Midbrain (tissue), 1 donor: ENCODE results near the gene NUAK2.
"Not testable (repeated sequence)": the region's sequence is repeated elsewhere in the genome, so short reads cannot be mapped to it uniquely, and the experiment has no call there.

Source experiments
- DNase-seq: peaks from one replicate; lab custom pipeline; 2025; lab: John Stamatoyannopoulos, UW

NUAK2 gene

GRCh38 chr1:205321162-205321958 is at the start of gene NUAK2:
Gene NUAK2, minus strand, starts transcription at chr1:205321745. Its CDS starts 117 bp downstream, at chr1:205321628.
- DNase-seq: peak; percentile 88

- no peak for DNase-seq
Measured at GRCh38 chr1:205370780-205371179, 49.2 kb upstream of the NUAK2 start.

- no peak for DNase-seq
Measured at GRCh38 chr1:205369701-205370123, 48.2 kb upstream of the NUAK2 start.

GRCh38 chr1:205368478-205368877 is 46.9 kb upstream of the NUAK2 start:
- no peak for DNase-seq

GRCh38 chr1:205365945-205366463 is 44.5 kb upstream of the NUAK2 start:
- no peak for DNase-seq

- DNase-seq: not testable (repeated sequence)
Measured at GRCh38 chr1:205365086-205365485, 43.5 kb upstream of the NUAK2 start.

- DNase-seq: no peak
Measured at GRCh38 chr1:205360891-205361290, 39.3 kb upstream of the NUAK2 start.

GRCh38 chr1:205359771-205360565 is 38.4 kb upstream of the NUAK2 start:
- peak; percentile 48 for DNase-seq

GRCh38 chr1:205358579-205358978 is 37.0 kb upstream of the NUAK2 start:
- no peak for DNase-seq

GRCh38 chr1:205357567-205357966 is 36.0 kb upstream of the NUAK2 start:
- no peak for DNase-seq

GRCh38 chr1:205356440-205357139 is 35.0 kb upstream of the NUAK2 start, which contains the start of gene KLHDC8A:
Gene KLHDC8A, minus strand, starts transcription at chr1:205356922. Its CDS starts 13,318 bp downstream, at chr1:205343604.
- no peak for DNase-seq

GRCh38 chr1:205355075-205355453 is 33.5 kb upstream of the NUAK2 start:
- DNase-seq: peak; percentile 40

- peak; percentile 77 for DNase-seq
Measured at GRCh38 chr1:205354259-205355074, 32.9 kb upstream of the NUAK2 start.

- DNase-seq: no peak
Measured at GRCh38 chr1:205353612-205354011, 32.1 kb upstream of the NUAK2 start.

- no peak for DNase-seq
Measured at GRCh38 chr1:205353191-205353590, 31.6 kb upstream of the NUAK2 start.

GRCh38 chr1:205351984-205352713 is 30.6 kb upstream of the NUAK2 start:
- DNase-seq: no peak

GRCh38 chr1:205350691-205351141 is 29.2 kb upstream of the NUAK2 start:
- DNase-seq: no peak

GRCh38 chr1:205350124-205350523 is 28.6 kb upstream of the NUAK2 start:
- DNase-seq: no peak

- no peak for DNase-seq
Measured at GRCh38 chr1:205348554-205349487, 27.3 kb upstream of the NUAK2 start.
